Measurements from ENCODE around the gene SCML1.

DNA sequence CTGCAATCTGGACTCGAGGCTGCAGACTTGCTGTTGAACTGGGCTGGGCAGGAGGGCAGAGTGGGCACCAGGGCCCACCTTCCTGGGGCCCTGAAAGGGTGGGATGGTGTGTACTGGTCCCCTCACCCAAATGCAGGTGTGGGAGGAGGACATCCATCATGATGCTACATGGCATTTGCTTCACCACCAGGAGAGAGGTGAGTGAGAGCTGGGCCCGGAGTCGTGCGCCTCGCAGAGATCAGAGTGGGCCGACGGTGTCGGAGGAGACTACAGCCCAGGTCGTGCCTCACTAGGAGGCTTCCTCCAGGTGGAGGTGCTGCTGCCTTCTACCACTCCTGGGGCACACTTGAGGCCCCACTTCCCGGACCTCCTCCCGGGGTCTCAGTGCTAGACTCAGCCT is 50.3 kb downstream of the SCML1 start:
- TF ChIP-seq, protein P1, sequence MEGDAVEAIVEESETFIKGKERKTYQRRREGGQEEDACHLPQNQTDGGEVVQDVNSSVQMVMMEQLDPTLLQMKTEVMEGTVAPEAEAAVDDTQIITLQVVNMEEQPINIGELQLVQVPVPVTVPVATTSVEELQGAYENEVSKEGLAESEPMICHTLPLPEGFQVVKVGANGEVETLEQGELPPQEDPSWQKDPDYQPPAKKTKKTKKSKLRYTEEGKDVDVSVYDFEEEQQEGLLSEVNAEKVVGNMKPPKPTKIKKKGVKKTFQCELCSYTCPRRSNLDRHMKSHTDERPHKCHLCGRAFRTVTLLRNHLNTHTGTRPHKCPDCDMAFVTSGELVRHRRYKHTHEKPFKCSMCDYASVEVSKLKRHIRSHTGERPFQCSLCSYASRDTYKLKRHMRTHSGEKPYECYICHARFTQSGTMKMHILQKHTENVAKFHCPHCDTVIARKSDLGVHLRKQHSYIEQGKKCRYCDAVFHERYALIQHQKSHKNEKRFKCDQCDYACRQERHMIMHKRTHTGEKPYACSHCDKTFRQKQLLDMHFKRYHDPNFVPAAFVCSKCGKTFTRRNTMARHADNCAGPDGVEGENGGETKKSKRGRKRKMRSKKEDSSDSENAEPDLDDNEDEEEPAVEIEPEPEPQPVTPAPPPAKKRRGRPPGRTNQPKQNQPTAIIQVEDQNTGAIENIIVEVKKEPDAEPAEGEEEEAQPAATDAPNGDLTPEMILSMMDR (IDR thresholded peaks at IDR 0.05; ENCODE audit: low read depth, low read length), result no peak
- no peak for TF ChIP-seq EZH2phosphoT487 (IDR thresholded peaks at IDR 0.05; ENCODE audit: low read depth)
